Uterus (tissue), 2 donors: Measurements from ENCODE around the gene MST1R.

Source experiments
- POLR2A ChIP-seq, 2 donors: fragments of 450-650 bp; IDR thresholded peaks; one replicate each; pipeline ENCODE4 v1.6.1; 2016; ENCODE audit warnings: antibody characterized with exemption in 2 of 2, mild to moderate bottlenecking in 1 of 2, moderate library complexity in 1 of 2
- TF ChIP-seq, protein P1 (sequence below), 4 experiments: fragments of 200-600 bp in 2 of 4; fragments of 450-650 bp in 2 of 4; sonication (generic) in 2 of 4; IDR thresholded peaks; one replicate each; pipeline ENCODE4 v1.5.1; 2016 to 2019; ENCODE audit warnings: antibody characterized with exemption in 4 of 4, mild to moderate bottlenecking in 2 of 4, moderate library complexity in 1 of 4

DNA sequence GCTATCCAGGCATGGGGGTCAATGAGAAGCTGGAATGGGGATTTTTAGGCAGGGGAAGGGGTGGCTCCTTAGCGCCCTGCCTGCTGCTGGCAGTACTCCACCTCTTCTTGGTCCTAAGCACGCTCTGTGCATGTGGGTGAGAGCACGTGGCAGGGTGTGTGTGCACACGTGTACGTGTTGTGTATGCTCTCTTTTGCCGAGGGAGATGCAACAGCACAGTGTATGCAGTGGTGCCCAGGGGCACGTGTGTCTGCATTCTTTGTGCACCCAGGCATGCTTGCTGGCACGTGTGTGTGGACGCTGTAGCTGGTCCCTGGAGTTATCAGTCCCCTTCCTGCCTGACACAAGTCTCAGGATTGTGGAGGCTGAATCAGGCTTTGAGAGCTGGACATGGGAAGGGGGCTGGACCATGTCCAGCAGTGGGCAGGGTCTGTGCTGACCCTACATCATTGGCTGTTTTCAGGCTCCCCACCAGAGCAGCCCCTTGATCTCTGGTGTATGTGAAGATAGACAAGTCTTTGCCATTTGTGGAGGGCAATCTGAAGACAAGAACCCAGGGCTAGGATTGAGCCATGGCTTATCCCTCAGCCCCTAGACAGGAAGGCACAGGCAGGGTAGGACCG, 32.0 kb downstream of the MST1R start:
- TF ChIP-seq, protein P1, sequence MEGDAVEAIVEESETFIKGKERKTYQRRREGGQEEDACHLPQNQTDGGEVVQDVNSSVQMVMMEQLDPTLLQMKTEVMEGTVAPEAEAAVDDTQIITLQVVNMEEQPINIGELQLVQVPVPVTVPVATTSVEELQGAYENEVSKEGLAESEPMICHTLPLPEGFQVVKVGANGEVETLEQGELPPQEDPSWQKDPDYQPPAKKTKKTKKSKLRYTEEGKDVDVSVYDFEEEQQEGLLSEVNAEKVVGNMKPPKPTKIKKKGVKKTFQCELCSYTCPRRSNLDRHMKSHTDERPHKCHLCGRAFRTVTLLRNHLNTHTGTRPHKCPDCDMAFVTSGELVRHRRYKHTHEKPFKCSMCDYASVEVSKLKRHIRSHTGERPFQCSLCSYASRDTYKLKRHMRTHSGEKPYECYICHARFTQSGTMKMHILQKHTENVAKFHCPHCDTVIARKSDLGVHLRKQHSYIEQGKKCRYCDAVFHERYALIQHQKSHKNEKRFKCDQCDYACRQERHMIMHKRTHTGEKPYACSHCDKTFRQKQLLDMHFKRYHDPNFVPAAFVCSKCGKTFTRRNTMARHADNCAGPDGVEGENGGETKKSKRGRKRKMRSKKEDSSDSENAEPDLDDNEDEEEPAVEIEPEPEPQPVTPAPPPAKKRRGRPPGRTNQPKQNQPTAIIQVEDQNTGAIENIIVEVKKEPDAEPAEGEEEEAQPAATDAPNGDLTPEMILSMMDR (IDR thresholded peaks at IDR 0.05) = no peak
- TF ChIP-seq POLR2A (IDR thresholded peaks at IDR 0.05) = no peak
